H1 (cell line): Measurements from ENCODE around the gene MOGAT3. TPM values are rescaled to one million over a fixed set of nuclear protein-coding genes. Genes with fewer than 3 reads are reported as not detected.

Experiments
- ASH2L ChIP-seq: fragments of 200-600, 300-600 bp; sonication (generic); IDR thresholded peaks from one replicate; pipeline ENCODE4 v1.7.1; 2017; ENCODE audit warnings: low read length
- BACH1 ChIP-seq: IDR thresholded peaks from 2 replicates; pipeline ENCODE4 v1.6.1; 2012; ENCODE audit warnings: low read length, improper control_type of control experiment
- BRCA1 ChIP-seq: IDR thresholded peaks from 2 replicates; pipeline ENCODE4 v1.6.1; 2012; ENCODE audit warnings: low read depth, low read length, improper control_type of control experiment
- CHD1 ChIP-seq: IDR thresholded peaks from 2 replicates; pipeline ENCODE4 v1.6.1; 2012; ENCODE audit warnings: low read depth, low read length, improper control_type of control experiment
- EGR1 ChIP-seq: IDR thresholded peaks from 2 replicates; pipeline ENCODE4 v1.6.1; 2011; ENCODE audit warnings: low read depth, low read length, borderline replicate concordance
- EZH2 ChIP-seq: fragments of 200-600 bp; sonication (generic); IDR thresholded peaks from 2 replicates; pipeline ENCODE4 v1.7.1; 2012; ENCODE audit warnings: low read depth, mild to moderate bottlenecking, moderate library complexity, low read length, inconsistent platforms; ENCODE audit not compliant: severe bottlenecking
- FOSL1 ChIP-seq: IDR thresholded peaks from 2 replicates; pipeline ENCODE4 v1.6.1; 2011; ENCODE audit warnings: mild to moderate bottlenecking, low read depth, low read length, moderate library complexity; ENCODE audit not compliant: insufficient read depth
- GABPA ChIP-seq: IDR thresholded peaks from 2 replicates; pipeline ENCODE4 v1.6.1; 2011; ENCODE audit warnings: mild to moderate bottlenecking, low read length, moderate library complexity, borderline replicate concordance; ENCODE audit not compliant: insufficient read depth
- KDM1A ChIP-seq: fragments of 200-600, 300-600 bp; sonication (generic); IDR thresholded peaks from 2 replicates; pipeline ENCODE4 v1.7.1; 2016; ENCODE audit warnings: mild to moderate bottlenecking, low read length, borderline replicate concordance
- KDM4A ChIP-seq: IDR thresholded peaks from one replicate; pipeline ENCODE4 v1.7.1; 2012; ENCODE audit warnings: low read depth, mild to moderate bottlenecking, moderate library complexity, low read length, inconsistent platforms; ENCODE audit not compliant: severe bottlenecking
- NANOG ChIP-seq: IDR thresholded peaks from 2 replicates; pipeline ENCODE4 v1.6.1; 2011; ENCODE audit warnings: low read length, low read depth, mild to moderate bottlenecking, inconsistent platforms; ENCODE audit not compliant: insufficient read depth, poor library complexity, severe bottlenecking
- POLR2A ChIP-seq, 2 experiments: IDR thresholded peaks; 1 replicate in 1 of 2; 2 replicates in 1 of 2; pipeline ENCODE4 v1.6.1; 2011; ENCODE audit warnings: low read depth in 2 of 2, low read length in 2 of 2, mild to moderate bottlenecking in 2 of 2; ENCODE audit errors: control extremely low read depth in 1 of 2
- RBBP5 ChIP-seq: IDR thresholded peaks from 2 replicates; pipeline ENCODE4 v1.7.1; 2012; ENCODE audit warnings: low read depth, mild to moderate bottlenecking, inconsistent platforms, low read length, moderate library complexity, borderline replicate concordance
- SAP30 ChIP-seq: fragments of 300-600 bp; sonication (generic); IDR thresholded peaks from 2 replicates; pipeline ENCODE4 v1.7.1; 2012; ENCODE audit warnings: low read length, moderate library complexity, mild to moderate bottlenecking, inconsistent platforms; ENCODE audit not compliant: insufficient read depth, insufficient replicate concordance
- SIRT6 ChIP-seq: IDR thresholded peaks from one replicate; pipeline ENCODE4 v1.7.1; 2012; ENCODE audit warnings: low read length, inconsistent platforms
- SP2 ChIP-seq: IDR thresholded peaks from 2 replicates; pipeline ENCODE4 v1.6.1; 2012; ENCODE audit warnings: mild to moderate bottlenecking, low read length, inconsistent platforms
- SUZ12 ChIP-seq: fragments of 200-600 bp; sonication (generic); IDR thresholded peaks from 2 replicates; pipeline ENCODE4 v1.6.1; 2012; ENCODE audit warnings: mild to moderate bottlenecking, inconsistent platforms, low read length, moderate library complexity, mixed read lengths
- TAF7 ChIP-seq: optimal IDR thresholded peaks from 2 replicates; pipeline ENCODE3; 2011; ENCODE audit warnings: low read depth, mild to moderate bottlenecking, inconsistent platforms, low read length, moderate library complexity, borderline replicate concordance
- TBP ChIP-seq: IDR thresholded peaks from 2 replicates; pipeline ENCODE4 v1.6.1; 2011; ENCODE audit warnings: low read depth, low read length, improper control_type of control experiment
- TCF12 ChIP-seq: IDR thresholded peaks from 2 replicates; pipeline ENCODE4 v1.6.1; 2011; ENCODE audit warnings: low read depth, mild to moderate bottlenecking, low read length
- ZNF274 ChIP-seq: IDR thresholded peaks from 2 replicates; pipeline ENCODE4 v1.7.0; 2012; ENCODE audit warnings: low read length, borderline replicate concordance; ENCODE audit errors: extremely low read depth
- polyA plus RNA-seq, 7 experiments: library from polyadenylated mRNA; depleted of rRNA in 3 of 7; stranded (reverse) in 5 of 7; unstranded in 2 of 7; fragments of >200 nt in 5 of 7; fragments of 200-250 nt in 2 of 7; gene quantifications; 1 replicate in 5 of 7; 2 replicates in 1 of 7; 4 replicates in 1 of 7; pipeline versions ENCODE4 v1.2.1 to v1.2.3, GENCODE V29; 2011 to 2013; ENCODE audit warnings: missing spikeins in 2 of 7, mixed read lengths in 2 of 7
- total RNA-seq: library from RNA; stranded (reverse); fragmentation: NEBNext Ultra II Directional; extraction: Animal tissue kit (Norgen Biotek cat#: 25700); gene quantifications from 2 replicates; pipeline ENCODE4 v1.2.1, GENCODE V29; 2021

Gene MOGAT3
- total and polyA plus RNA-seq, 2 of the 8 experiments (the other 6 are each of a cell fraction or from before 2014, with no cell fraction given), result 0.21 to 0.82 TPM

GRCh38 chr7:101217388-101218235 lies 16.8 kb upstream of the MOGAT3 start, which contains the start of the genes PLOD3 and ZNHIT1 (continued):
- no peak for TF ChIP-seq FOSL1
- peak; percentile 44 for TF ChIP-seq SAP30
- TF ChIP-seq EZH2, result no peak
- peak; percentile 79; the same call in 1 of the 2 replicates for TF ChIP-seq GABPA
- TF ChIP-seq ZNF274, result no peak
- no peak for TF ChIP-seq TCF12
- TF ChIP-seq SIRT6, result no peak
- TF ChIP-seq TAF7, result no peak
- TF ChIP-seq BRCA1, result no peak
- TF ChIP-seq NANOG, result no peak
- no peak for TF ChIP-seq KDM1A
- TF ChIP-seq BACH1, result no peak
- no peak for TF ChIP-seq KDM4A
- peak; percentile 83; the same call in 1 of the 2 replicates for TF ChIP-seq EGR1
- TF ChIP-seq RBBP5, result no peak
- peak; percentile 16 for TF ChIP-seq ASH2L
- no peak for TF ChIP-seq SUZ12
- no peak for TF ChIP-seq SP2
- peak; percentile 71 for TF ChIP-seq TBP
- TF ChIP-seq CHD1, result no peak
- TF ChIP-seq POLR2A (IDR thresholded peaks at IDR 0.05; ENCODE audit: control extremely low read depth in 1 of 2, low read depth in 2 of 2, low read length in 2 of 2), result peak in 1 of 2 experiments; percentile 57; a peak in 2 of 3 replicates
